GM18909 (cell line): ENCODE data around the gene SLC34A2.

Experiments used
- ATAC-seq: cut with Tn5 transposase; IDR thresholded peaks from one replicate; pipeline ENCODE4 v1.9.1; 2021; ENCODE audit warnings: mild to moderate bottlenecking; ENCODE audit not compliant: unreplicated experiment, poor library complexity

Gene SLC34A2

GRCh38 chr4:25712611-25713010 lies 57.0 kb downstream of the SLC34A2 start:
- ATAC-seq, result no peak

DNA sequence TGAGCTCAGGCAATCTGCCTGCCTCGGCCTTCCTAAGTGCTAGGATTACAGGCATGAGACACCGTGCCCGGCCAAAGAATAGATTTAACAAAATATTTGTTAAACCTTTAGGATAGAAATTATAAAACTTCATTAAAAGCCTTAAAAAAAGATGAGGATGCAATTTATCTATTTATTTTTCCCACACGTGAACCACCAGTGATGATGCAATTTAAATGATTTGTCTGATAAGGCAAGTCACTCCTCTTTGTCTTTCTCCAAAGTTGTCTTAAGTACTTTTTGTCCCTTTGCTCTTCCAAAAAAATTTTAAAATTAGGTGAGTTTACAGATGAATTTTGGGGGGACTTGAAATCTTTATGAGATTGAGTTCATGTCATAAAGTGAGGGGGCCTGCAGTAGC lies 58.2 kb downstream of the SLC34A2 start:
- no peak for ATAC-seq

- ATAC-seq, result no peak
These were observed 67.3 kb downstream of the SLC34A2 start for GRCh38 chr4:25722964-25723363.

DNA sequence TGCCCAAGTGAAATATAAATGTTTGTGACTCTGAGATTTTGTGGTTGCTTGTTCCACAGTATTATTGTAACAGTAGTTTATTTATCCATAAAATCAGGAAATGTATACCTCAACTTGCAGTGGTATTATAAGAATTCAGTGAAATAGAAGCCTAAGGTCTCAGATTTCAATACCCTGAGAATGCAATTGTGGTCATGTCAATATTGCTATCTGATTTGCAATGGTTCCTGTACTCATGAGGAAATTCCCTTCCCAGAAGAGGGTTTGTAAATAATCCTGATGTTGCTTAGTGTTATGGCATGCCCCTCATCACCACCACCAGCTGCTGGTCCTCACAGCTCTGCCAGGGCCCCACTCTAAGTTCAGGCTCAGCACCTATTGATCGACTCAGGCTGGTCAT lies 67.8 kb downstream of the SLC34A2 start:
- no peak for ATAC-seq

DNA sequence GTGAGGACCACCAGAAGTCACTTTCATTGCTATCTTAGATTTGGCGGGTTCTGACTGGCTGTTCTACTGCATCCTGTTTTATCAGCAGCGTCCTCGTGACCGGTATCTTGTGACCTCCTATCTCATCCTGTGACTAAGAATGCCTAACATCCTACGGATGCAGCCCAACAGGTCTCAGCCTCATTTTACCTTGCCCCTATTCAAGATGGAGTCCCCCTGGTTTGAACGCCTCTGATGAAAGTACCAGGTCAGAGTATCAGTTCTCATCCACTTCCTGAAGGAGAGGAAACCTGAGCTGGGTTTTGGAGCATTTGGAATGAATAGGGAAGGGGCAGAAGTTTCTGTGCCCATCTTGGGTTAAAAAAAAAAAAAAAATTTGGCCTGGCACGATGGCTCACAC lies 70.2 kb downstream of the SLC34A2 start:
- ATAC-seq, result no peak

DNA sequence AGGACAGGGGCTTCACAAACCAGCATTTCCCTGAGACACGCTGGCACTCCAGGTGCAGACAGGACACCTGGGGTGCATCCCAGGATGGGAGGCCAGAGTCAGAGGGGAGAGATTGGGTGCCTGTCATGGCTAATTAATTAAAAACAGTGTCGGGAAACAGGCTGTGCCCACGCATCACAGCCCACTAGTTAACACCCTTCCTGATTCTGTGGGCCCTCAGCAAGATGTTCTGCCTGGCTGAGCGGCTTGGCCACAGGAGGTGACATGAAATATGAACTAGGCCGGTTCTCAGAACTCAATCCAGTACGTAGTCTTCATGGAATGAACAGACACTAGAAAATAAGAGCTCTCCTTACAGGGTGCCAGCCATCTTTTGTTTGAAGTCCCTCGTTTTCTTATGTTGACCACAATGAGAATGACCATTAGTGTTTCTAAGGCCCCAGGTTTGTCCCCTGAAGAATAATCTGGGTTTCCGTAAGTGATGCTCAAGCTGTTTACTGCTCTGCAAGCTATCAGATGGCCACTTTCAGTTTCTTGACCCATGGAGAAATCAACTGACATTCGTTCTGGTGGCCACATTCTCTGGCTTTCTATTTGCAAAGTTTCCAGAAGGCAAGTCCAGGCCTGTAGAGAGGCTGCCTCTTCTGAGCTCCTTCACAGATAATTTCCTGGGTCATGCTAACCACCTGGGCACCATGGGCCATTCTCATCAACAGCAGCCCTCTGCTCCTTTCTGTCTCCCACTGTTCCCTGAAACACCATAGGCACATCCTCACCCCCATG lies 72.3 kb downstream of the SLC34A2 start:
- no peak for ATAC-seq
